Brain microvascular endothelial cell (primary cell): ENCODE data around the gene KNSTRN.
A peak's percentile ranks its signal among the peaks of the same experiment; 100 is the strongest.

Source experiments
- DNase-seq: peaks from one replicate; pipeline ENCODE4 v3.0.0-alpha.2; 2020
- H3K27ac ChIP-seq: fragments of 250-450 bp; sonication (Bioruptor Pico); 2 replicates; pipeline ENCODE4 v1.5.1; 2020; ENCODE audit warnings: mild to moderate bottlenecking, moderate library complexity
- H3K27me3 ChIP-seq: fragments of 250-450 bp; sonication (Bioruptor Pico); replicated peaks from 2 replicates; pipeline ENCODE4 v1.5.1; 2020; ENCODE audit warnings: mild to moderate bottlenecking
- H3K36me3 ChIP-seq: fragments of 250-450 bp; sonication (Bioruptor Pico); replicated peaks from 2 replicates; pipeline ENCODE4 v1.5.1; 2020; ENCODE audit warnings: mild to moderate bottlenecking
- H3K4me3 ChIP-seq: 2 replicates; pipeline ENCODE4 v1.5.1; 2011; ENCODE audit warnings: low read depth, mild to moderate bottlenecking, control low read depth, low read length, moderate library complexity
- in situ Hi-C: cut with HindIII; loops from 2 replicates; pipeline ENCODE4 v1.10.0; 2017; ENCODE audit warnings: low sequenced_read_pairs, low pct_ligation_motif_present
- TF ChIP-seq, protein P1 (sequence below): IDR thresholded peaks from 2 replicates; pipeline ENCODE4 v1.5.1; 2011; ENCODE audit warnings: low read depth, mild to moderate bottlenecking, moderate library complexity, low read length, control low read depth, inconsistent platforms; ENCODE audit errors: missing control alignments

The KNSTRN gene

DNA sequence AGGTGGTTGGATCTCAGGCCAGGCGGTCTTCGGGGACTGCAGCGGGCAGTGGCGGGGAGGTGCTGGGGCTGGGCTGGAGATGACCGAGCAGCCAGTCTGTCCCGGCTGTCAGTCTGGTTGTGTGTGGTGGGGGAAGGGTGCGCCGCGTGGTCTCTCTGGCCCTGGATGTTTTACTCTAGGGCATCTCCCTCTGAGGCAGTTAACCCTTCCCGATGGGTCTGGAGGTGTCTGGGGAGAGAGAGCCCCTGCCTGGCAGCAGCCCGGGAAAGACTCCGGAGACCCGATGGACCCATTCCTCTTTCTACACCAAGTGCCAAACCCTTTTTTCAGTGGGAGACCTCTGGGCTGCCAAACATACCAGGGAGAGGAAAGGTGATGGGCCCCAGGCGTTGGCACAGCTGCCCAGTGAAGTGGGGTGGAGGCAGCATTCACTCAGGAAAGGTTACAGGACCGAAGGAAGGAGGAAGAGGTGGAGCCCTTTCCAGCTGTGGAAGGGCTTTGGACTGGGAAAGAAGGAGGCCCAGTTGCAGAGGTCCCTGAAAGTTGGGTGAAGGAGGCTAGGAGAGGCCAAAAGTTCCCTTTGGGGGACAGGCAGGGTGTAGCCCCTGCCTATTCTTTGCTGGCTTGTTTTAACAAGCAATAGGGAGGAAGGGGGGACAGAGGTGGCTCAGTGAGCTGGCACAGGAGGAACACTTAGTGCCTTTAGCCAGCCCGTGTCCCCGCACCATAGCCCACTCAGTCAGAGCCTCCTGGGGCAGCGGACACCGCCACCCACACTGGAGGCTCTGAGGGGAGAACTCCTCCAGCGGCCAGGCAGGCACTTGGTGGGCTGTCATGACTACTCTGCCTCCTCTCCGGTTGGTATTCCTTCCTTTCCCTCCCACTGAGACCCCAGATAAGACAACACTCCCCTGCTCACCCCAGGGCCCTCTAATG is 55.5 kb downstream of the KNSTRN start:
- no peak overlapping the region for H3K27ac ChIP-seq
- TF ChIP-seq, protein P1, sequence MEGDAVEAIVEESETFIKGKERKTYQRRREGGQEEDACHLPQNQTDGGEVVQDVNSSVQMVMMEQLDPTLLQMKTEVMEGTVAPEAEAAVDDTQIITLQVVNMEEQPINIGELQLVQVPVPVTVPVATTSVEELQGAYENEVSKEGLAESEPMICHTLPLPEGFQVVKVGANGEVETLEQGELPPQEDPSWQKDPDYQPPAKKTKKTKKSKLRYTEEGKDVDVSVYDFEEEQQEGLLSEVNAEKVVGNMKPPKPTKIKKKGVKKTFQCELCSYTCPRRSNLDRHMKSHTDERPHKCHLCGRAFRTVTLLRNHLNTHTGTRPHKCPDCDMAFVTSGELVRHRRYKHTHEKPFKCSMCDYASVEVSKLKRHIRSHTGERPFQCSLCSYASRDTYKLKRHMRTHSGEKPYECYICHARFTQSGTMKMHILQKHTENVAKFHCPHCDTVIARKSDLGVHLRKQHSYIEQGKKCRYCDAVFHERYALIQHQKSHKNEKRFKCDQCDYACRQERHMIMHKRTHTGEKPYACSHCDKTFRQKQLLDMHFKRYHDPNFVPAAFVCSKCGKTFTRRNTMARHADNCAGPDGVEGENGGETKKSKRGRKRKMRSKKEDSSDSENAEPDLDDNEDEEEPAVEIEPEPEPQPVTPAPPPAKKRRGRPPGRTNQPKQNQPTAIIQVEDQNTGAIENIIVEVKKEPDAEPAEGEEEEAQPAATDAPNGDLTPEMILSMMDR, result no peak
- no peak for DNase-seq
- H3K27me3 ChIP-seq, result peaks cover 42% of the 10 kb centered on the region
- no peak overlapping the region for H3K4me3 ChIP-seq
- no peaks in the 10 kb centered on the region for H3K36me3 ChIP-seq
- in situ Hi-C loops, result no loop called here

DNA sequence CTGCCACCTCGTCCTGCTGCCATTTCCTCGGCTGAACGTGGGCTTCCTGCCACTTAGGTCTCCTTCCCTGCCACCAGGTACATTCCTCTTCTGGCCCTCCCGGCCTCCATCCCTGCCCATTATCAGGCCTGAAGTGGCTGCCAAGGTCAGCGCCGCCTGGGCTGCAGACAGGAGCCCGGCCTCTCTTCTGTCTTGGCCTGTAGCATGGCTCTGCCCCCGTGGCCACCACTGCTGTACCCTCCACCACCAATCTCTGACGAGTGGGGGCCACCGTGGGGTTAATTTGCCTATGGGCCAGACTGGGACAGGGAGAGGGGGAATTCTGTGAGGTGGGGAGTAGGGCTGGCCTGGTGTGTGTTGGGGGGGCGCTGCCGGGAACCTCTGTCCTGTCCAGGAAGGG is 56.2 kb downstream of the KNSTRN start:
- in situ Hi-C loops, result no loop called here
- Histone ChIP-seq H3K4me3 (no peak overlapping the region), H3K27ac (no peak overlapping the region), H3K27me3 (peaks cover 41% of the 10 kb centered on the region), H3K36me3 (no peaks in the 10 kb centered on the region)
- DNase-seq, result no peak
- TF ChIP-seq, protein P1, result no peak

DNA sequence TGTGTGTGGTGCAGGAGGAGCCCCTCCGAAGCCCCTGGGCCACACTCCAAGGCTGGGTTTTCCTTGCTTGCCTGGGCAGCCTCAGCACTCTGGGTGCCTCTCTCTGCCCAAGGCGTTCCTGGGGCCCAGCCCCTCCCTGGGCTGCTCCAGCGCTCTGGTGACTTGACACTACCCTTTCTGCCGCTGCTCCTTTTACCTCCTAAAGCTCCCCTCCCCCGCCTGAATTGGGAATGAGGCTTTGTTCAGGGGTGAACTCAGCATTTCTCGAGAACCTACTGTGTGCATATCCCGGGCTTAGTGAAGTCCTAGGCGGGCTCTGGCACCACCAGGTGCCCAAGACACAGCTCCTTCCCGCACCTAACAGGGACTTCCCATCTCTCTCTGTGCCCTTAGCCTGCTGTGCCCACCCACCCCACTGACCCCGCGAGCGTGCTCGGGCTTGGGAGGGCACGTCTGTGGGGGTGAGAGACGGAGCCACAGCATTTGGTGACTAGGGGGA is 57.0 kb downstream of the KNSTRN start:
- Histone ChIP-seq H3K4me3 (peak overlapping the region; percentile 50), H3K36me3 (no peaks in the 10 kb centered on the region), H3K27ac (no peak overlapping the region), H3K27me3 (peaks cover 35% of the 10 kb centered on the region)
- in situ Hi-C loops, result no loop called here
- TF ChIP-seq, protein P1, result no peak
- DNase-seq, result no peak

DNA sequence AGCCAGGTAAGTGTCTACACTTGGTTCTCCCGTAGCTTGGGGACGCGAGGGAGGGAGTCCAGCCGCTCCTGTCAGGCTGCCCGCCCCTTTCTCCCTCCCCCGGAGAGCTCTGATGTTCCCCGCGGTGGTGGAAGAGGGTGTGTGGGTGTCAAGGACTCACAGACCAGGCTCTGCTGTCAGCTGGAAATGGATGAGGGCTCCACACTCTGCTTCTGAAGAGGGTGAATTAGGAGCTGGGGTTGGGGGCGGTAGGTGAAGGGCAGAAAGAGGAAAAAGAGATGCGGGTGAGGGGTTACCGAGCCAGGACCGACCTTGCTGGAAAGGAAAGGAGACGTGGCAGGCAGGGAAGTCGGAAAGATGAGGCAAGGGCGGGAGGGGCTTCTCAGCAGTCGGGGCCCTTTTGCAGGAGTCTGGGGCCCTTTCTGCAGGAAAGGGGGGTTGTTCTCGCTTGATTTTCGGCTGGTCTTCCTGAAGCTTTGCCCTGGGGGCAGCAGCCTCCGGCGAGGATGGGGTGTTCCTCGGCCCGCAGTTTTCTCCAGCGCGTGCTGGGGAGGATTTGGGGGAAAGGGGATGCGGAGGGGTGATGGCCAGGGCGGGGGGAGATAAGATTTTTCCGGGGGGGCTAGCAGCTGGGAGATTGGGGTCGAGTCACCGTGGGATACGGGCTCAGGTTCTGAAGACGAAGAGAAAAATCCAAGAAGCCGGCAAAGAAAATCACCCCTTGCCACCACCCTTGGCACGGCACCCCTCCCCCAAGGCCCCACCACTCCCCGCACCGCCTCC is 57.6 kb downstream of the KNSTRN start:
- peak; percentile 29 for DNase-seq
- Histone ChIP-seq H3K27me3 (peaks cover 29% of the 10 kb centered on the region), H3K27ac (no peak overlapping the region)

DNA sequence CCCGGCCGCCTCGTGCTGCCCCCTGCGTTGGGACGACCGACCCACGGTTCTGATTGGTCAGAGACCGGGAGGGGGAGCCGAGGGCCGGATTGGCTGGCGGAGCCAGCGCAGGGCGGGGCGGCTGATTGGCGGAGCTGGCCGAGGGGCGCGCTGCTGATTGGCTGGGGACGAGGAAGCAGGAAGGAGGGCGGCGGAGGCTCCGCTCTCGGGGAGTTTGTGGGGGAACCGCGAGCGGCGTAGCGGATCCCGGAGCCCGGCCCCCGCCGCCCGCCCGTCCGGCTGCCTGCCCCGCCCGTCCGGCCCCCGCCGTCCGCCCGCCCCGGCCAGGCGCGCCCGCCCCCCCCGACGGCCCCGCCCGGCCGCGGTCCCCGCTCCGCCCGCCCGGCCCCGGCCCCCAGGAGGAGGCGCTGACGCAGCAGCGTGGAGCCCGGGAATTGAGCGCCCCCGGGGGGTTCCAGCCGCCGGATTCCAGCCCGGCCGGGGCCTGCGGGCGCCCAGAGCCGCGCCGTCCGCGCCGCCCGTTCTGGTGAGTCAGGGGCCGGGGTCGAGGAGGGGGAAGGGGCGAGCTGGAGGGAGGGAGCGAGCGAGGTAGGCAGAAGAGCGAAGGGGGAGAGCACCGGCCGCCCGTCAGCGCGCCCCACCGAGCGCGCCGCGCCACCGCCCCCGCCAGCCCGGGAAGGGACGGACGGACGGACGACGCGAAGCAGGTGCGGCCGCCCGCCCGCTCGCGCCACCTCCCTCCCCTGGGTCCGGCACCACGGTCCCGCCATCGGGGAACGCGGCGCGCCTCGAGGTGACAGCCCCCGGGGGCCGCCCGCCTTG is 58.4 kb downstream of the KNSTRN start, which contains the start of gene BAHD1:
TSS of gene BAHD1 (plus strand) at position 211 of the 822 bp plus-strand sequence. CDS start 17,512 bp downstream, outside the sequence.
- DNase-seq, result peak; percentile 91
- in situ Hi-C loops, result no loop called here
- no peaks in the 10 kb centered on the region for H3K36me3 ChIP-seq
- H3K27me3 ChIP-seq, result peaks cover 21% of the 10 kb centered on the region
- TF ChIP-seq, protein P1, result no peak
- H3K27ac ChIP-seq, result no peak within 1 kb of the TSS
- H3K4me3 ChIP-seq, result peak within 1 kb of the TSS; percentile 61

More for the DNA sequence above, 57.6 kb downstream of the KNSTRN start:
- Histone ChIP-seq H3K36me3 (no peaks in the 10 kb centered on the region), H3K4me3 (peak overlapping the region; percentile 50)
- in situ Hi-C loops, result no loop called here
- TF ChIP-seq, protein P1, result peak; percentile 1
